Caco-2 (cell line): ENCODE results near the gene IDH2. TPM values are rescaled to one million over a fixed set of nuclear protein-coding genes. Genes with fewer than 3 reads are reported as not detected.

Experiments
- BruUV-seq: library from RNA; stranded (reverse); fragments of 400-500 nt; replicated peaks from 2 replicates; lab custom pipeline; 2021; lab: Mats Ljungman, UMichigan
- CTCF ChIA-PET: fragments of 300-600 bp; sonication (Branson Sonifier 250); formaldehyde crosslinking; loops from one replicate; lab custom pipeline; 2022; ENCODE audit warnings: antibody characterized with exemption; lab: Charles Lee
- POLR2A ChIA-PET: fragments of 300-600 bp; sonication (Branson Sonifier 250); formaldehyde crosslinking; loops from one replicate; lab custom pipeline; 2022; ENCODE audit warnings: antibody characterized with exemption; lab: Charles Lee
- DNase-seq, 2 experiments: peaks; one replicate each; pipeline versions ENCODE4 v3.0.0 to v3.0.0-alpha.2; 2020 to 2022
- H3K27me3 ChIP-seq: replicated peaks from 2 replicates; pipeline ENCODE4 v1.6.0; 2011; ENCODE audit warnings: low read length; ENCODE audit not compliant: control insufficient read depth, insufficient read depth
- H3K36me3 ChIP-seq: 2 replicates; pipeline ENCODE4 v1.5.1; 2011; ENCODE audit warnings: low read length; ENCODE audit not compliant: control insufficient read depth, insufficient read depth
- H3K4me1 ChIP-seq: fragments of 250-450 bp; sonication (Bioruptor Pico); 2 replicates; pipeline ENCODE4 v1.5.1; 2020; ENCODE audit warnings: mild to moderate bottlenecking
- H3K4me3 ChIP-seq: 2 replicates; pipeline ENCODE4 v1.5.1; 2011; ENCODE audit warnings: low read depth, mild to moderate bottlenecking, control low read depth, low read length
- H3K9me3 ChIP-seq: fragments of 250-450 bp; sonication (Bioruptor Pico); 2 replicates; pipeline ENCODE4 v1.5.1; 2020; ENCODE audit warnings: mild to moderate bottlenecking, moderate library complexity
- H3K27ac Mint-ChIP-seq: one replicate; pipeline ENCODE4 v1.8.0; 2022; ENCODE audit warnings: mixed read lengths; ENCODE audit not compliant: unreplicated experiment
- H3K27me3 Mint-ChIP-seq: one replicate; pipeline ENCODE4 v1.8.0; 2022; ENCODE audit warnings: mixed read lengths; ENCODE audit not compliant: insufficient read depth, unreplicated experiment
- H3K36me3 Mint-ChIP-seq: one replicate; pipeline ENCODE4 v1.8.0; 2022; ENCODE audit warnings: mild to moderate bottlenecking, mixed read lengths; ENCODE audit not compliant: insufficient read depth, unreplicated experiment
- H3K4me1 Mint-ChIP-seq: one replicate; pipeline ENCODE4 v1.8.0; 2022; ENCODE audit warnings: low read depth, mixed read lengths; ENCODE audit not compliant: unreplicated experiment
- H3K4me3 Mint-ChIP-seq: one replicate; pipeline ENCODE4 v1.8.0; 2022; ENCODE audit warnings: mild to moderate bottlenecking, moderate library complexity, mixed read lengths; ENCODE audit not compliant: unreplicated experiment
- H3K9me3 Mint-ChIP-seq: one replicate; pipeline ENCODE4 v1.8.0; 2022; ENCODE audit warnings: mixed read lengths; ENCODE audit not compliant: unreplicated experiment
- CTCF ChIP-seq, 2 experiments: fragments of 200-600 bp in 1 of 2; IDR thresholded peaks; 1 replicate in 1 of 2; 2 replicates in 1 of 2; pipeline versions ENCODE4 v1.5.1 to v1.8.0; 2011 to 2022; ENCODE audit warnings: antibody characterized with exemption in 1 of 2, control low read depth in 1 of 2, inconsistent platforms in 1 of 2, low read depth in 1 of 2, low read length in 1 of 2, mild to moderate bottlenecking in 1 of 2, moderate library complexity in 1 of 2; ENCODE audit not compliant: insufficient read depth in 1 of 2, severe bottlenecking in 1 of 2, unreplicated experiment in 1 of 2
- intact Hi-C: fragments of 100-400 bp; cut with micrococcal nuclease; formaldehyde crosslinking; loops from one replicate; pipeline ENCODE4 v1.10.0; 2022; ENCODE audit not compliant: unreplicated experiment
- total RNA-seq: library from RNA; stranded (reverse); gene quantifications from 2 replicates; pipeline ENCODE4 v1.2.3, GENCODE V29; 2022

The IDH2 gene
- total RNA-seq, 1 experiment from 2014 or later, result 28.7 TPM

- H3K27me3 ChIP-seq, result no peaks in the 10 kb centered on the region
- TF ChIP-seq CTCF (IDR thresholded peaks at IDR 0.05; ENCODE audit: insufficient read depth in 1 of 2, low read depth in 1 of 2, low read length in 1 of 2, severe bottlenecking in 1 of 2, unreplicated experiment in 1 of 2), result no peak
- DNase-seq, result no peak
- no peaks in the 10 kb centered on the region for H3K9me3 ChIP-seq
- BruUV-seq, result no TSS peak
- H3K36me3 ChIP-seq, result no peaks in the 10 kb centered on the region
- H3K4me3 Mint-ChIP-seq, result no peak overlapping the region
- no peaks in the 10 kb centered on the region for H3K4me1 Mint-ChIP-seq
- H3K27me3 Mint-ChIP-seq, result no peaks in the 10 kb centered on the region
- ChIA-PET POLR2A (no interaction called here), CTCF (no interaction called here)
- intact Hi-C loops, result no loop called here
- H3K4me1 ChIP-seq, result no peaks in the 10 kb centered on the region
- no peak overlapping the region for H3K4me3 ChIP-seq
- no peak overlapping the region for H3K27ac Mint-ChIP-seq
- H3K36me3 Mint-ChIP-seq, result no peaks in the 10 kb centered on the region
- no peaks in the 10 kb centered on the region for H3K9me3 Mint-ChIP-seq
These were observed 40.2 kb downstream of the IDH2 start for GRCh38 chr15:90062023-90062442.

GRCh38 chr15:90060797-90061196 lies 41.5 kb downstream of the IDH2 start:
- intact Hi-C loops, result no loop called here
- POLR2A ChIA-PET, result no interaction called here
- no peak for DNase-seq
- Histone ChIP-seq H3K4me3 (no peak overlapping the region), H3K27me3 (no peaks in the 10 kb centered on the region), H3K4me1 (no peaks in the 10 kb centered on the region), H3K36me3 (no peaks in the 10 kb centered on the region), H3K9me3 (no peaks in the 10 kb centered on the region)
- Mint-ChIP-seq H3K9me3 (no peaks in the 10 kb centered on the region), H3K36me3 (no peaks in the 10 kb centered on the region), H3K4me3 (no peak overlapping the region), H3K4me1 (no peaks in the 10 kb centered on the region), H3K27ac (no peak overlapping the region), H3K27me3 (no peaks in the 10 kb centered on the region)
- TF ChIP-seq CTCF (IDR thresholded peaks at IDR 0.05; ENCODE audit: insufficient read depth in 1 of 2, low read depth in 1 of 2, low read length in 1 of 2, severe bottlenecking in 1 of 2, unreplicated experiment in 1 of 2), result no peak
- no TSS peak for BruUV-seq
- CTCF ChIA-PET, result no interaction called here

DNA sequence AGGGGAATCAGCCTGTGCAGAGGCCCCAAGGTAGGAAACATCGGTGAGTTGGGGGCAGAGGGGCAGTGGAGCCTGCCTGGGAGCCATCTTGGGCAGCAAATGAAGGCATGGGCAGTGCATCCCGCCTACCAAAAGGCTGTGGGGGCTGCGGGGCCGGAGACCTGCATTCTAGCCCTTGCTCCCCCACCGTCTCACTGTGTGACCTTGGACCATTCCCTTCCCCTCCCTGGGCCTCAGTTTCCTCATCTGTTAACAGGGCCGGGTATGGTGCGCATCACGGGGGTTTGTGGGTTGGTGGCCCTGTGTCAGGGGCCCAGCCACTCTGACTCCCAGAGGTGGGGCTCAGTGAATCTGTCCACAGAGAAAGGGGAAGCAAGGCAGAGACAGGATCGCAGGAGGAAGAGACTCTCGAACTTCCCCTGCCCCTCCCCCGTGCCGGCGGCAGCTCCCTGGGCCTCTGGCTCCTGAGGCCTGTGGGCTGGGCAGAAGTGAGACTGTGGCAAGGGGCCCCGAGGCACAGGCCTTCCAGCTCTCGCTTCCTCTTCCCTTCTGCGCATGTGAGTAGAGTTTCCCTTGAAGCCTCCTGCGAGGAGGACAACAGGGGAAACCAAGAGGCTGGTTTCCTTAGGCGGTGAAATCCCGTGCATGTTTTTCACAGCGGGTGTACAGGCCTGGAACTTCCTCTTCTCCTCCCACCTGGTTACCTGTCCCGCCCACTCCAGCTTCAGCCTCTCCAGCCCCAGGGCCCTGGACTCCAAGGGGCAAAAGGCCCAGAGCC lies 42.9 kb downstream of the IDH2 start:
- ChIA-PET CTCF (no interaction called here), POLR2A (no interaction called here)
- intact Hi-C loops, result no loop called here
- DNase-seq, result no peak
- Histone ChIP-seq H3K4me3 (no peak overlapping the region), H3K36me3 (no peaks in the 10 kb centered on the region), H3K27me3 (no peaks in the 10 kb centered on the region), H3K4me1 (no peaks in the 10 kb centered on the region), H3K9me3 (no peaks in the 10 kb centered on the region)
- H3K27me3 Mint-ChIP-seq, result no peaks in the 10 kb centered on the region
- no peaks in the 10 kb centered on the region for H3K4me1 Mint-ChIP-seq
- no peak overlapping the region for H3K27ac Mint-ChIP-seq
- TF ChIP-seq CTCF (IDR thresholded peaks at IDR 0.05; ENCODE audit: insufficient read depth in 1 of 2, low read depth in 1 of 2, low read length in 1 of 2, severe bottlenecking in 1 of 2, unreplicated experiment in 1 of 2), result no peak
- H3K9me3 Mint-ChIP-seq, result no peaks in the 10 kb centered on the region
- H3K36me3 Mint-ChIP-seq, result no peaks in the 10 kb centered on the region
- H3K4me3 Mint-ChIP-seq, result no peak overlapping the region
- BruUV-seq, result no TSS peak
